Measurements from ENCODE around the gene MCF2L2.

- TF ChIP-seq CTCF (IDR thresholded peaks at IDR 0.05; ENCODE audit: low read depth, low read length), result no peak
- TF ChIP-seq POLR2A (IDR thresholded peaks at IDR 0.05; ENCODE audit: extremely low read depth, insufficient read length), result no peak
- TF ChIP-seq, protein P1, sequence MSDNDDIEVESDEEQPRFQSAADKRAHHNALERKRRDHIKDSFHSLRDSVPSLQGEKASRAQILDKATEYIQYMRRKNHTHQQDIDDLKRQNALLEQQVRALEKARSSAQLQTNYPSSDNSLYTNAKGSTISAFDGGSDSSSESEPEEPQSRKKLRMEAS (IDR thresholded peaks at IDR 0.05; ENCODE audit: low read depth, low read length), result no peak
- TF ChIP-seq MYC (IDR thresholded peaks at IDR 0.05; ENCODE audit: low read depth, low read length), result no peak
These were observed 98.9 kb downstream of the MCF2L2 start for GRCh38 chr3:183329543-183329942.

All from NB4 (cell line).